GM23248 (cell line): ENCODE data around the gene EGLN3.

Experiments used
- EZH2 ChIP-seq: fragments of 200-600 bp; sonication (generic); IDR thresholded peaks from 2 replicates; pipeline ENCODE4 v1.6.1; 2018; ENCODE audit warnings: antibody characterized with exemption, mild to moderate bottlenecking; ENCODE audit not compliant: insufficient read depth, poor library complexity, severe bottlenecking
- EZH2phosphoT487 ChIP-seq: fragments of 200-600 bp; sonication (generic); IDR thresholded peaks from 2 replicates; pipeline ENCODE4 v1.6.1; 2018; ENCODE audit warnings: antibody characterized with exemption, moderate library complexity, mild to moderate bottlenecking, low read depth; ENCODE audit not compliant: insufficient read depth

DNA sequence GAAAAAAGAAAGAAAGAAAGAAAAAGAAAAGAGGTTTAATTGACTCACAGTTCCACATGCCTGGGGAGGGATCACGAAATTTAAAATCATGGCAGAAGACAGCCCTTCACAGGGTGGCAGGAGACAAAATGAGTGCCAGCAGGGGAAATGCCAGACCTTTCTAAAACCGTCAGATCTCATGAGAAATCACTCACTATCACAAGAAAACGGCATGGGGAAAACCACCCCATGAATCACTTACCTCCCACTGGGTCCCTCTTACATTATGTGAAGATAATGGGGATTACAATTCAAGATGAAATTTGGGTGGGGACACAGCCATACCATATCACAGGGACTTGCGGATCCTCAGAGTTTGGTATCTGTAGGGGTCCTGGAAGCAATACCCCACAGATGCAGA, 16.3 kb upstream of the EGLN3 start:
- TF ChIP-seq EZH2 (no peak), EZH2phosphoT487 (no peak)
